Inflammatory macrophage (primary cell): ENCODE data around the gene TRABD2A.
A peak's percentile ranks its signal among the peaks of the same experiment; 100 is the strongest.

Experiments
- DNase-seq, 2 donors: peaks; one replicate each; pipeline ENCODE4 v3.0.0-alpha.2; 2020 to 2022

The TRABD2A gene

GRCh38 chr2:84904151-84904550, 23.3 kb upstream of the TRABD2A start:
- peak in 1 of 2 donors; percentile 7 for DNase-seq

- DNase-seq, result no peak
These were observed 21.6 kb upstream of the TRABD2A start for GRCh38 chr2:84902526-84902925.

- DNase-seq, result no peak
These were observed 20.8 kb upstream of the TRABD2A start for GRCh38 chr2:84901593-84902120.

GRCh38 chr2:84900971-84901370, 20.1 kb upstream of the TRABD2A start:
- DNase-seq, result peak; percentile 5 to 46

- DNase-seq, result no peak
These were observed 18.7 kb upstream of the TRABD2A start for GRCh38 chr2:84899304-84900204.

- peak in 1 of 2 donors; percentile 14 for DNase-seq
These were observed 16.9 kb upstream of the TRABD2A start for GRCh38 chr2:84897773-84898172.

- DNase-seq, result no peak
These were observed 15.7 kb upstream of the TRABD2A start for GRCh38 chr2:84896567-84896966.

GRCh38 chr2:84894758-84895520, 14.1 kb upstream of the TRABD2A start:
- peak; percentile 27 to 31 for DNase-seq

GRCh38 chr2:84894131-84894586, 13.3 kb upstream of the TRABD2A start:
- DNase-seq, result peak in 1 of 2 donors; percentile 24

- DNase-seq, result no peak
These were observed 10.6 kb upstream of the TRABD2A start for GRCh38 chr2:84891355-84892010.

- no peak for DNase-seq
These were observed 8.4 kb upstream of the TRABD2A start for GRCh38 chr2:84889332-84889731.

- peak; percentile 72 to 84 for DNase-seq
These were observed 7.8 kb upstream of the TRABD2A start for GRCh38 chr2:84888401-84889276.

- no peak for DNase-seq
These were observed 5.9 kb upstream of the TRABD2A start for GRCh38 chr2:84886791-84887190.

GRCh38 chr2:84885111-84885510, 4.2 kb upstream of the TRABD2A start:
- DNase-seq, result no peak

GRCh38 chr2:84884449-84884848, 3.6 kb upstream of the TRABD2A start:
- DNase-seq, result no peak

- DNase-seq, result no peak
These were observed 2.1 kb upstream of the TRABD2A start for GRCh38 chr2:84882775-84883550.

- DNase-seq, result no peak
These were observed 1.5 kb upstream of the TRABD2A start for GRCh38 chr2:84882414-84882738.

- peak; percentile 84 to 85 for DNase-seq
These were observed 913 bp upstream of the TRABD2A start for GRCh38 chr2:84881581-84882413.

GRCh38 chr2:84880395-84880644, 564 bp downstream of the TRABD2A start:
- no peak for DNase-seq
